ENCODE measurements around the gene SH2B3.
A peak's percentile ranks its signal among the peaks of the same experiment; 100 is the strongest.

SH2B3 gene

GRCh38 chr12:111451649-111452129 is 46.0 kb downstream of the SH2B3 start:
- Histone ChIP-seq H2BK12ac (ENCODE audit: low read length) (no peak overlapping the region), H2BK5ac (ENCODE audit: low read length) (no peak overlapping the region), H3K4ac (ENCODE audit: low read length) (no peak overlapping the region), H4K8ac (ENCODE audit: low read depth, low read length) (no peak overlapping the region), H2AK5ac (ENCODE audit: low read depth, low read length) (no peak overlapping the region), H3K4me2 (ENCODE audit: insufficient read depth, low read length, poor library complexity, severe bottlenecking) (no peak overlapping the region), H4K91ac (ENCODE audit: low read depth, low read length, poor library complexity) (no peak overlapping the region), H3K14ac (ENCODE audit: low read length) (no peak overlapping the region), H3K23ac (ENCODE audit: low read depth, low read length, poor library complexity) (no peak overlapping the region), H3K36me3 (replicated peaks in 1 of 2; ENCODE audit: control insufficient read depth in 2 of 2, insufficient read depth in 2 of 2, low read length in 2 of 2) (peaks cover 45 to 99% of the 10 kb centered on the region in 2 donors), H3K18ac (ENCODE audit: low read length) (no peak overlapping the region), H3K79me1 (ENCODE audit: low read depth, low read length) (peaks cover 2% of the 10 kb centered on the region), H3K9ac (ENCODE audit: low read depth, low read length, poor library complexity) (no peak overlapping the region), H2BK120ac (ENCODE audit: low read depth, low read length) (no peak overlapping the region), H3K27me3 (ENCODE audit: control insufficient read depth in 3 of 3, insufficient read depth in 3 of 3, low read depth in 1 of 3, low read length in 3 of 3) (no peaks in the 10 kb centered on the region), H3K4me3 (ENCODE audit: low read length in 2 of 2) (no peak overlapping the region), H2BK15ac (ENCODE audit: low read length) (no peak overlapping the region), H3K27ac (replicated peaks; ENCODE audit: low read length) (no peak overlapping the region), H3K9me3 (replicated peaks in 1 of 2; ENCODE audit: control insufficient read depth in 2 of 2, insufficient read depth in 1 of 2, low read depth in 1 of 2, low read length in 2 of 2) (no peaks in the 10 kb centered on the region), H2AFZ (ENCODE audit: low read length) (no peak overlapping the region), H3K4me1 (ENCODE audit: control insufficient read depth in 2 of 2, insufficient read depth in 1 of 2, low read depth in 1 of 2, low read length in 2 of 2) (no peaks in the 10 kb centered on the region)
- no CpG with 5 or more reads among the region's 6 CpGs for WGBS, 2 donors (ENCODE audit: extremely low coverage in 2 of 2, insufficient read length in 2 of 2, insufficient replicate concordance in 1 of 2)
- DNase-seq (ENCODE audit: low spot score): peak; percentile 23

GRCh38 chr12:111453071-111453989 is 47.6 kb downstream of the SH2B3 start:
- DNase-seq (ENCODE audit: low spot score): no peak

GRCh38 chr12:111454311-111454710 is 48.6 kb downstream of the SH2B3 start:
- Histone ChIP-seq H3K4me1 (ENCODE audit: control insufficient read depth in 2 of 2, insufficient read depth in 1 of 2, low read depth in 1 of 2, low read length in 2 of 2) (no peaks in the 10 kb centered on the region), H2BK120ac (ENCODE audit: low read depth, low read length) (no peak overlapping the region), H3K9me3 (replicated peaks in 1 of 2; ENCODE audit: control insufficient read depth in 2 of 2, insufficient read depth in 1 of 2, low read depth in 1 of 2, low read length in 2 of 2) (peaks cover 0 to 3% of the 10 kb centered on the region in 2 donors), H3K4me2 (ENCODE audit: insufficient read depth, low read length, poor library complexity, severe bottlenecking) (no peak overlapping the region), H3K27me3 (ENCODE audit: control insufficient read depth in 3 of 3, insufficient read depth in 3 of 3, low read depth in 1 of 3, low read length in 3 of 3) (no peaks in the 10 kb centered on the region), H4K91ac (ENCODE audit: low read depth, low read length, poor library complexity) (no peak overlapping the region), H2AFZ (ENCODE audit: low read length) (no peak overlapping the region), H2AK5ac (ENCODE audit: low read depth, low read length) (no peak overlapping the region), H2BK15ac (ENCODE audit: low read length) (no peak overlapping the region), H3K23ac (ENCODE audit: low read depth, low read length, poor library complexity) (no peak overlapping the region), H4K8ac (ENCODE audit: low read depth, low read length) (no peak overlapping the region), H3K27ac (replicated peaks; ENCODE audit: low read length) (no peak overlapping the region), H3K4me3 (ENCODE audit: low read length in 2 of 2) (no peak overlapping the region), H3K79me1 (ENCODE audit: low read depth, low read length) (no peaks in the 10 kb centered on the region), H3K9ac (ENCODE audit: low read depth, low read length, poor library complexity) (no peak overlapping the region), H2BK5ac (ENCODE audit: low read length) (no peak overlapping the region), H3K36me3 (replicated peaks in 1 of 2; ENCODE audit: control insufficient read depth in 2 of 2, insufficient read depth in 2 of 2, low read length in 2 of 2) (peaks cover 44 to 96% of the 10 kb centered on the region in 2 donors), H3K4ac (ENCODE audit: low read length) (no peak overlapping the region), H2BK12ac (ENCODE audit: low read length) (no peak overlapping the region), H3K18ac (ENCODE audit: low read length) (no peak overlapping the region), H3K14ac (ENCODE audit: low read length) (no peak overlapping the region)
- no CpG with 5 or more reads among the region's 4 CpGs for WGBS, 2 donors (ENCODE audit: extremely low coverage in 2 of 2, insufficient read length in 2 of 2, insufficient replicate concordance in 1 of 2)
- no peak for DNase-seq (ENCODE audit: low spot score)

More at GRCh38 chr12:111453071-111453989, 47.6 kb downstream of the SH2B3 start:
- Histone ChIP-seq H3K9ac (ENCODE audit: low read depth, low read length, poor library complexity) (no peak overlapping the region), H3K4me1 (ENCODE audit: control insufficient read depth in 2 of 2, insufficient read depth in 1 of 2, low read depth in 1 of 2, low read length in 2 of 2) (no peaks in the 10 kb centered on the region), H3K9me3 (replicated peaks in 1 of 2; ENCODE audit: control insufficient read depth in 2 of 2, insufficient read depth in 1 of 2, low read depth in 1 of 2, low read length in 2 of 2) (peaks cover 0 to 3% of the 10 kb centered on the region in 2 donors), H2AFZ (ENCODE audit: low read length) (no peak overlapping the region), H3K14ac (ENCODE audit: low read length) (no peak overlapping the region), H2AK5ac (ENCODE audit: low read depth, low read length) (no peak overlapping the region), H3K18ac (ENCODE audit: low read length) (no peak overlapping the region), H2BK120ac (ENCODE audit: low read depth, low read length) (no peak overlapping the region), H2BK5ac (ENCODE audit: low read length) (no peak overlapping the region), H2BK12ac (ENCODE audit: low read length) (no peak overlapping the region), H2BK15ac (ENCODE audit: low read length) (no peak overlapping the region), H3K23ac (ENCODE audit: low read depth, low read length, poor library complexity) (no peak overlapping the region), H4K8ac (ENCODE audit: low read depth, low read length) (no peak overlapping the region), H3K27ac (replicated peaks; ENCODE audit: low read length) (no peak overlapping the region), H3K4me2 (ENCODE audit: insufficient read depth, low read length, poor library complexity, severe bottlenecking) (no peak overlapping the region), H3K79me1 (ENCODE audit: low read depth, low read length) (no peaks in the 10 kb centered on the region), H4K91ac (ENCODE audit: low read depth, low read length, poor library complexity) (no peak overlapping the region), H3K27me3 (ENCODE audit: control insufficient read depth in 3 of 3, insufficient read depth in 3 of 3, low read depth in 1 of 3, low read length in 3 of 3) (no peaks in the 10 kb centered on the region), H3K4me3 (ENCODE audit: low read length in 2 of 2) (no peak overlapping the region), H3K36me3 (replicated peaks in 1 of 2; ENCODE audit: control insufficient read depth in 2 of 2, insufficient read depth in 2 of 2, low read length in 2 of 2) (peaks cover 42 to 96% of the 10 kb centered on the region in 2 donors), H3K4ac (ENCODE audit: low read length) (no peak overlapping the region)
- WGBS, 2 donors (ENCODE audit: extremely low coverage in 2 of 2, insufficient read length in 2 of 2, insufficient replicate concordance in 1 of 2): no CpG with 5 or more reads among the region's 25 CpGs

- H3K14ac ChIP-seq (ENCODE audit: low read length): no peak overlapping the region
Measured at GRCh38 chr12:111454716-111455447, 49.2 kb downstream of the SH2B3 start.

More at GRCh38 chr12:111454716-111455447, 49.2 kb downstream of the SH2B3 start:
- Histone ChIP-seq H3K4me3 (ENCODE audit: low read length in 2 of 2) (no peak overlapping the region), H3K4me2 (ENCODE audit: insufficient read depth, low read length, poor library complexity, severe bottlenecking) (no peak overlapping the region), H3K9me3 (replicated peaks in 1 of 2; ENCODE audit: control insufficient read depth in 2 of 2, insufficient read depth in 1 of 2, low read depth in 1 of 2, low read length in 2 of 2) (peaks cover 0 to 3% of the 10 kb centered on the region in 2 donors), H3K4ac (ENCODE audit: low read length) (no peak overlapping the region), H3K4me1 (ENCODE audit: control insufficient read depth in 2 of 2, insufficient read depth in 1 of 2, low read depth in 1 of 2, low read length in 2 of 2) (no peaks in the 10 kb centered on the region), H3K27me3 (ENCODE audit: control insufficient read depth in 3 of 3, insufficient read depth in 3 of 3, low read depth in 1 of 3, low read length in 3 of 3) (no peaks in the 10 kb centered on the region), H2BK15ac (ENCODE audit: low read length) (no peak overlapping the region), H4K8ac (ENCODE audit: low read depth, low read length) (no peak overlapping the region), H2AK5ac (ENCODE audit: low read depth, low read length) (no peak overlapping the region), H3K18ac (ENCODE audit: low read length) (no peak overlapping the region), H4K91ac (ENCODE audit: low read depth, low read length, poor library complexity) (no peak overlapping the region), H3K79me1 (ENCODE audit: low read depth, low read length) (no peaks in the 10 kb centered on the region), H2AFZ (ENCODE audit: low read length) (no peak overlapping the region), H2BK5ac (ENCODE audit: low read length) (no peak overlapping the region), H3K36me3 (replicated peaks in 1 of 2; ENCODE audit: control insufficient read depth in 2 of 2, insufficient read depth in 2 of 2, low read length in 2 of 2) (peaks cover 43 to 91% of the 10 kb centered on the region in 2 donors), H3K9ac (ENCODE audit: low read depth, low read length, poor library complexity) (no peak overlapping the region), H2BK12ac (ENCODE audit: low read length) (no peak overlapping the region), H2BK120ac (ENCODE audit: low read depth, low read length) (no peak overlapping the region), H3K27ac (replicated peaks; ENCODE audit: low read length) (no peak overlapping the region), H3K23ac (ENCODE audit: low read depth, low read length, poor library complexity) (peak overlapping the region; percentile 32)
- no CpG with 5 or more reads among the region's 11 CpGs for whole genome bisulfite sequencing, 2 donors (ENCODE audit: extremely low coverage in 2 of 2, insufficient read length in 2 of 2, insufficient replicate concordance in 1 of 2)
- DNase-seq (ENCODE audit: low spot score): no peak

Measured in neuronal stem cell (in vitro differentiated cells).